ENCODE results near the gene CEMIP. TPM values are rescaled to one million over a fixed set of nuclear protein-coding genes. Genes with fewer than 3 reads are reported as not detected.

CEMIP gene
- total and polyA plus RNA-seq, 2 of the 8 experiments (the other 6 are each of a cell fraction or from before 2014, with no cell fraction given) = 0.11 to 0.60 TPM

DNA sequence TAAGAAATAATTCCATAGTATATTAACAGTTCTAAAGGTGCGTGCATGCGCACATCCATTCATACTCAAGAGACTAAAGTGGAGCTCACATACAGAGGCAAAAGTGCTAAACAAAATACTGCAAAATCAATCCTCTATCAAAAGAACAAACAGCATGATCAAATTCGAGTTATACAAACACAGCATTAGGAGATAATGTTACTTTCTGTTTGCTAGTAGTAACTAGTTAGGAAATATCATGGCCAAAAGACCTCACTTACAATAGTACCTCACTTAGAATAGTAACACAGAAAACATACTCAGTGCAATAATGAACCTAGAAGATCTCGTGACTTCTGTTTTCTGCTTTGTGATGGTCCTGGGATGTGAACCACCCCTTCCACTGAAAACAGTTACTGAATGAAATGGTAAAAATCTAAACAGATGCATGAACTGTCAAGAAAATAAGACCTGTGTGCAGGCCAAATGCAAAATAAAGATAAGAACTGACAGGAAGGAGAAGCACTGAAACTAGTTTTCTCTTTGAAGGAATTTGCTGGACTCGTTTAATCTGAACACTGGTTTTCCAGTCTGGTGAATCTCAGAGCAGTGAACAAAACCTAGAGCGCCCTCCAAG, 20.9 kb upstream of the CEMIP start (continued):
- TF ChIP-seq JUND (IDR thresholded peaks at IDR 0.05; ENCODE audit: low read length) = no peak
- TF ChIP-seq KDM5A (IDR thresholded peaks at IDR 0.05; ENCODE audit: low read length) = no peak
- no peak for TF ChIP-seq ASH2L (IDR thresholded peaks at IDR 0.05; ENCODE audit: low read length)
